ENCODE data around the gene OPN1LW. TPM values are rescaled to one million over a fixed set of nuclear protein-coding genes. Genes with fewer than 3 reads are reported as not detected.
"Not testable (repeated sequence)": the region's sequence is repeated elsewhere in the genome, so short reads cannot be mapped to it uniquely, and the experiment has no call there.

The OPN1LW gene
- total and polyA plus RNA-seq, 2 of the 8 experiments (the other 6 are each of a cell fraction or from before 2014, with no cell fraction given) = not detected

DNA sequence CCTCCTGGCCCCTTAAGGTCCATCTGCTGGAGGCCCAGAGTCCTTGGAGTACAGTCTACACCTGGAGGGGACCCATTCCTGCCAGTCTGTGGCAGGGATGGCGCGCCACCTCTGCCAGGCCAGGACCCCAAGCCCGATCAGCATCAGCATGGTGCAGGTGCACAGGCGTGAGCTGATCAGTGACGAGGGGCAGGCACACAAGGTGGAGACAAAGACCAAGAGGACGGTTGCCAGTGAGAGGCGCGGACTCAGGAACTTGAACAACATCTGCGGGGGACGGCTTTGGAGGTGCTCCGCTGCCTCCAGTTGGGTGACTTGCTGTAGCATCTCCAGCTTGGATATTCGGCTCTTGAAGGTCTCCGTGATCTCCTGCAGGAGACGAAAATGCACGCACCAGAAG is 15.3 kb downstream of the OPN1LW start:
- FAIRE-seq; H2BK15ac ChIP-seq (ENCODE audit: low read length); H3K4me2 ChIP-seq (ENCODE audit: insufficient read depth in 1 of 2, low read depth in 2 of 2, low read length in 2 of 2); H3K9ac ChIP-seq (replicated peaks in 1 of 4; ENCODE audit: extremely low read depth in 1 of 4, low read depth in 3 of 4, low read length in 3 of 4); H3K27me3 ChIP-seq (replicated peaks in 1 of 4; ENCODE audit: control insufficient read depth in 3 of 4, extremely low read depth in 1 of 4, insufficient read depth in 3 of 4, low read length in 3 of 4); H4K8ac ChIP-seq (ENCODE audit: extremely low read depth, insufficient read depth, low read length); H3K4me3 ChIP-seq (ENCODE audit: extremely low read depth in 1 of 4, insufficient read depth in 2 of 4, low read depth in 3 of 4, low read length in 4 of 4); H2AFZ ChIP-seq (ENCODE audit: low read length); H3K23ac ChIP-seq (ENCODE audit: insufficient read length); H3K79me2 ChIP-seq (ENCODE audit: control insufficient read depth in 1 of 2, insufficient read depth in 2 of 2, low read length in 2 of 2); H3K18ac ChIP-seq (ENCODE audit: extremely low read depth, low read length); H3K23me2 ChIP-seq (ENCODE audit: low read depth, low read length); H2BK120ac ChIP-seq (replicated peaks; ENCODE audit: low read depth, low read length); POLR2A ChIA-PET (ENCODE audit: partially characterized antibody); H3K4ac ChIP-seq (replicated peaks; ENCODE audit: insufficient read length, low read depth, low read length); H4K20me1 ChIP-seq (replicated peaks in 1 of 2; ENCODE audit: control insufficient read depth in 1 of 2, insufficient read depth in 2 of 2, low read length in 2 of 2); H3K4me1 ChIP-seq (replicated peaks in 1 of 4; ENCODE audit: control insufficient read depth in 3 of 4, insufficient read depth in 4 of 4, low read length in 3 of 4); CTCF ChIA-PET (ENCODE audit: partially characterized antibody); H3K79me1 ChIP-seq (ENCODE audit: low read depth, low read length); DNase-seq (ENCODE audit: low read depth in 1 of 2, low spot score in 2 of 2); H2BK20ac ChIP-seq (ENCODE audit: low read length); H2AK5ac ChIP-seq (ENCODE audit: low read depth, low read length); H3K36me3 ChIP-seq (ENCODE audit: control insufficient read depth in 2 of 4, insufficient read depth in 4 of 4, low read length in 3 of 4); H3K9me3 ChIP-seq (ENCODE audit: insufficient read depth in 2 of 2, low read depth in 1 of 2, low read length in 1 of 2); H4K91ac ChIP-seq (replicated peaks; ENCODE audit: insufficient read length, low read length); H3K27ac ChIP-seq (ENCODE audit: low read depth, low read length); H4K5ac ChIP-seq (ENCODE audit: insufficient read length, low read depth, low read length); H2BK5ac ChIP-seq (ENCODE audit: low read depth, low read length); H2BK12ac ChIP-seq (ENCODE audit: low read depth, low read length); H3K14ac ChIP-seq (ENCODE audit: insufficient read length); H3K56ac ChIP-seq (replicated peaks; ENCODE audit: insufficient read length, low read depth, low read length): not testable (repeated sequence)
- WGBS, 2 experiments (ENCODE audit: extremely low coverage in 1 of 2, insufficient coverage in 1 of 2, insufficient read length in 1 of 2, insufficient replicate concordance in 2 of 2, low coverage in 1 of 2, low lambda C conversion rate in 2 of 2, missing lambda C conversion rate in 1 of 2) = no CpG with 5 or more reads among the region's 15 CpGs

DNA sequence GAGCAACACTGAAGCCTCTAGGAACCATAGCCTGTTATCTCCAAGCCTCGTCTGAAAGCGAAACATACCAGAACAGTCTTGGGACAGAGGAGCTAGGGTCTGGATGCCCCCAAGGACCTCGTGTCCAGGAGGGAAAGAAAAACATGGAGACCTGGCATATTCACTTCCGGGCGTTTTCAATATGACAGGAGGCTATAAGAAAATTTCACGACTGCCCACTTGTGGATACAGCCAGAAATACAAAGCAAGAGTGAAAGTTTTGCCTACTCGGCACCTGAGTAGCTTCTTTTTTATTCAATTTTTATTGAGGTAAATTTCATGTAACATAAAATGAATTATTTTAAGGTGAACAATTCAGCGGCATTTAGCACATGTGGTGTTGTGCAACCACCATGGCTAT is 20.9 kb downstream of the OPN1LW start:
- H3K9me3 ChIP-seq (ENCODE audit: insufficient read depth in 2 of 2, low read depth in 1 of 2, low read length in 1 of 2); H4K8ac ChIP-seq (ENCODE audit: extremely low read depth, insufficient read depth, low read length); H2BK20ac ChIP-seq (ENCODE audit: low read length); H3K9ac ChIP-seq (replicated peaks in 1 of 4; ENCODE audit: extremely low read depth in 1 of 4, low read depth in 3 of 4, low read length in 3 of 4); H2BK15ac ChIP-seq (ENCODE audit: low read length); H3K79me1 ChIP-seq (ENCODE audit: low read depth, low read length); H4K5ac ChIP-seq (ENCODE audit: insufficient read length, low read depth, low read length); CTCF ChIA-PET (ENCODE audit: partially characterized antibody); H3K4me2 ChIP-seq (ENCODE audit: insufficient read depth in 1 of 2, low read depth in 2 of 2, low read length in 2 of 2); H3K18ac ChIP-seq (ENCODE audit: extremely low read depth, low read length); H2BK5ac ChIP-seq (ENCODE audit: low read depth, low read length); H3K23me2 ChIP-seq (ENCODE audit: low read depth, low read length); H3K27me3 ChIP-seq (replicated peaks in 1 of 4; ENCODE audit: control insufficient read depth in 3 of 4, extremely low read depth in 1 of 4, insufficient read depth in 3 of 4, low read length in 3 of 4); H3K79me2 ChIP-seq (ENCODE audit: control insufficient read depth in 1 of 2, insufficient read depth in 2 of 2, low read length in 2 of 2); DNase-seq (ENCODE audit: low read depth in 1 of 2, low spot score in 2 of 2); H3K36me3 ChIP-seq (ENCODE audit: control insufficient read depth in 2 of 4, insufficient read depth in 4 of 4, low read length in 3 of 4); H3K14ac ChIP-seq (ENCODE audit: insufficient read length); H4K20me1 ChIP-seq (replicated peaks in 1 of 2; ENCODE audit: control insufficient read depth in 1 of 2, insufficient read depth in 2 of 2, low read length in 2 of 2); H3K23ac ChIP-seq (ENCODE audit: insufficient read length); H2BK12ac ChIP-seq (ENCODE audit: low read depth, low read length); H2AFZ ChIP-seq (ENCODE audit: low read length); H3K4ac ChIP-seq (replicated peaks; ENCODE audit: insufficient read length, low read depth, low read length); H3K4me1 ChIP-seq (replicated peaks in 1 of 4; ENCODE audit: control insufficient read depth in 3 of 4, insufficient read depth in 4 of 4, low read length in 3 of 4); POLR2A ChIA-PET (ENCODE audit: partially characterized antibody); FAIRE-seq; H2AK5ac ChIP-seq (ENCODE audit: low read depth, low read length); H3K4me3 ChIP-seq (ENCODE audit: extremely low read depth in 1 of 4, insufficient read depth in 2 of 4, low read depth in 3 of 4, low read length in 4 of 4); H3K56ac ChIP-seq (replicated peaks; ENCODE audit: insufficient read length, low read depth, low read length); H4K91ac ChIP-seq (replicated peaks; ENCODE audit: insufficient read length, low read length); H2BK120ac ChIP-seq (replicated peaks; ENCODE audit: low read depth, low read length); H3K27ac ChIP-seq (ENCODE audit: low read depth, low read length): not testable (repeated sequence)
- WGBS, 2 experiments (ENCODE audit: extremely low coverage in 1 of 2, insufficient coverage in 1 of 2, insufficient read length in 1 of 2, insufficient replicate concordance in 2 of 2, low coverage in 1 of 2, low lambda C conversion rate in 2 of 2, missing lambda C conversion rate in 1 of 2) = no CpG with 5 or more reads among the region's 8 CpGs

Data from H1 (cell line).